COLO668 (cell line): ENCODE data around the gene METTL13.

Source experiments
- DNase-seq: peaks from one replicate; lab custom pipeline; 2025; ENCODE audit not compliant: unreplicated experiment; lab: John Stamatoyannopoulos, UW

The METTL13 gene

GRCh38 chr1:171800851-171801250 is 19.4 kb downstream of the METTL13 start:
- DNase-seq, result no peak

- DNase-seq, result peak; percentile 28
Observed at GRCh38 chr1:171801487-171801891, 20.0 kb downstream of the METTL13 start.

- DNase-seq, result no peak
Observed at GRCh38 chr1:171802207-171802606, 20.7 kb downstream of the METTL13 start.

- no peak for DNase-seq
Observed at GRCh38 chr1:171803045-171803444, 21.6 kb downstream of the METTL13 start.

GRCh38 chr1:171803461-171804022 is 22.1 kb downstream of the METTL13 start:
- no peak for DNase-seq

GRCh38 chr1:171805395-171806115 is 24.1 kb downstream of the METTL13 start:
- no peak for DNase-seq

GRCh38 chr1:171807556-171807955 is 26.1 kb downstream of the METTL13 start:
- DNase-seq, result no peak

GRCh38 chr1:171809834-171810233 is 28.4 kb downstream of the METTL13 start:
- DNase-seq, result no peak

- no peak for DNase-seq
Observed at GRCh38 chr1:171811672-171812071, 30.2 kb downstream of the METTL13 start.

GRCh38 chr1:171814692-171815091 is 33.2 kb downstream of the METTL13 start:
- DNase-seq, result no peak

- DNase-seq, result no peak
Observed at GRCh38 chr1:171816300-171816901, 34.9 kb downstream of the METTL13 start.

- peak; percentile 76 for DNase-seq
Observed at GRCh38 chr1:171817511-171818265, 36.2 kb downstream of the METTL13 start.

GRCh38 chr1:171819946-171820345 is 38.5 kb downstream of the METTL13 start:
- no peak for DNase-seq

- no peak for DNase-seq
Observed at GRCh38 chr1:171826973-171827372, 45.5 kb downstream of the METTL13 start.

- DNase-seq, result no peak
Observed at GRCh38 chr1:171828794-171829193, 47.3 kb downstream of the METTL13 start.

GRCh38 chr1:171833091-171833825 is 51.8 kb downstream of the METTL13 start:
- DNase-seq, result no peak

- DNase-seq, result no peak
Observed at GRCh38 chr1:171834821-171835220, 53.4 kb downstream of the METTL13 start.

- no peak for DNase-seq
Observed at GRCh38 chr1:171835891-171836290, 54.4 kb downstream of the METTL13 start.

- DNase-seq, result peak; percentile 88
Observed at GRCh38 chr1:171841050-171841910, 59.8 kb downstream of the METTL13 start, which contains the start of gene DNM3. DNM3 (plus strand) TSS chr1:171841498; CDS start chr1:171841657, 159 bp downstream.
